Measurements from ENCODE around the gene DGKH.

The DGKH gene, protein sequence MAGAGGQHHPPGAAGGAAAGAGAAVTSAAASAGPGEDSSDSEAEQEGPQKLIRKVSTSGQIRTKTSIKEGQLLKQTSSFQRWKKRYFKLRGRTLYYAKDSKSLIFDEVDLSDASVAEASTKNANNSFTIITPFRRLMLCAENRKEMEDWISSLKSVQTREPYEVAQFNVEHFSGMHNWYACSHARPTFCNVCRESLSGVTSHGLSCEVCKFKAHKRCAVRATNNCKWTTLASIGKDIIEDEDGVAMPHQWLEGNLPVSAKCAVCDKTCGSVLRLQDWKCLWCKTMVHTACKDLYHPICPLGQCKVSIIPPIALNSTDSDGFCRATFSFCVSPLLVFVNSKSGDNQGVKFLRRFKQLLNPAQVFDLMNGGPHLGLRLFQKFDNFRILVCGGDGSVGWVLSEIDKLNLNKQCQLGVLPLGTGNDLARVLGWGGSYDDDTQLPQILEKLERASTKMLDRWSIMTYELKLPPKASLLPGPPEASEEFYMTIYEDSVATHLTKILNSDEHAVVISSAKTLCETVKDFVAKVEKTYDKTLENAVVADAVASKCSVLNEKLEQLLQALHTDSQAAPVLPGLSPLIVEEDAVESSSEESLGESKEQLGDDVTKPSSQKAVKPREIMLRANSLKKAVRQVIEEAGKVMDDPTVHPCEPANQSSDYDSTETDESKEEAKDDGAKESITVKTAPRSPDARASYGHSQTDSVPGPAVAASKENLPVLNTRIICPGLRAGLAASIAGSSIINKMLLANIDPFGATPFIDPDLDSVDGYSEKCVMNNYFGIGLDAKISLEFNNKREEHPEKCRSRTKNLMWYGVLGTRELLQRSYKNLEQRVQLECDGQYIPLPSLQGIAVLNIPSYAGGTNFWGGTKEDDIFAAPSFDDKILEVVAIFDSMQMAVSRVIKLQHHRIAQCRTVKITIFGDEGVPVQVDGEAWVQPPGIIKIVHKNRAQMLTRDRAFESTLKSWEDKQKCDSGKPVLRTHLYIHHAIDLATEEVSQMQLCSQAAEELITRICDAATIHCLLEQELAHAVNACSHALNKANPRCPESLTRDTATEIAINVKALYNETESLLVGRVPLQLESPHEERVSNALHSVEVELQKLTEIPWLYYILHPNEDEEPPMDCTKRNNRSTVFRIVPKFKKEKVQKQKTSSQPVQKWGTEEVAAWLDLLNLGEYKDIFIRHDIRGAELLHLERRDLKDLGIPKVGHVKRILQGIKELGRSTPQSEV

DNA sequence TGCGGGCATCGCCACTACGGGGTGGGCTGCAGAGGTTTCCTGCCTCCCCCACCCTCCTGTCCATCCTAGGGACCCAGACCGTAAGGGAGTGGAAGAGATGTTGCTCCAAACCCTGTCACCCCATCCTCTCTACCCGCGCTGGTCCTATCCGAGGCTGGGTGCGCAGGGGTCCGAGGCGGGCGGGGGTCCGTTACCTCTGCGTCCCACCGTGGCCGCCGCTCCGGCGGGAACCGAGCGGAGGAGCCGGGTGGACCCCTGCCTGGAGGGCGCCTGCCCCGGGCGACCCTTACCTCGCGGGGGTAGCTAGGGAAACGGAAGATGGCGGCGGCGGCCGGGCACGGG, at the start of gene DGKH:
TSS of gene DGKH (plus strand) at position 307 of the 342 bp plus-strand sequence. CDS start 126 bp downstream, outside the sequence.
- Histone ChIP-seq H3K4me1 (ENCODE audit: control insufficient read depth in 1 of 2, insufficient read depth in 2 of 2, low read length in 2 of 2) (peaks cover 6 to 9% of the 10 kb centered on the region in 2 donors), H3K27me3 (ENCODE audit: control insufficient read depth in 1 of 2, insufficient read depth in 2 of 2, low read length in 2 of 2) (no peaks in the 10 kb centered on the region), H3K27ac (ENCODE audit: low read depth, low read length) (peak within 1 kb of the TSS; percentile 63), H3K4me3 (ENCODE audit: low read depth in 1 of 2, low read length in 2 of 2) (peak within 1 kb of the TSS; percentile 88 to 95), H3K36me3 (ENCODE audit: control insufficient read depth in 1 of 2, insufficient read depth in 2 of 2, low read length in 2 of 2) (no peaks in the 10 kb centered on the region), H3K9ac (ENCODE audit: low read depth in 1 of 2, low read length in 2 of 2) (peak within 1 kb of the TSS; percentile 57 to 79), H3K9me3 (ENCODE audit: control insufficient read depth in 1 of 2, low read length in 2 of 2) (no peaks in the 10 kb centered on the region)

DNA sequence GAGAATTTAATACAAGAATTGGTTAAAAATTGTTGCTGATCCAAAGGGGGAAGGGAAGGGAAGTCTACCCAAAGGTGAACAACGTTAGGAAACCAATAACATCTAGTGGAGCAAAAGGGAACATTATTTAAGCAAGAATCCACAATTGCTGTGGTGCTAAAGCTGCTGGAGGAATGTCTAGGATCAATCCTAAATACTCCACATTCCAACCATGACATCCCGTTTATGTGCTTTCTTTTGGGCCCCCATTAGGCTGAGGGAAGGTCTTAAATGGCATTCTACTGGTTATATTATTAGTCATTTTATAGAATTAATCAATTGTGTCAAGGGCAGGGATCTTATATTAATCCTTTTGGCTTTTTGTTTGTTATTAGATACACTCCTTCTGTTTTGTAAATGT, 47.6 kb upstream of the DGKH start:
- no peaks in the 10 kb centered on the region for H3K36me3 ChIP-seq (ENCODE audit: control insufficient read depth in 1 of 2, insufficient read depth in 2 of 2, low read length in 2 of 2)
- H3K4me1 ChIP-seq (ENCODE audit: control insufficient read depth in 1 of 2, insufficient read depth in 2 of 2, low read length in 2 of 2) = no peaks in the 10 kb centered on the region
- H3K4me3 ChIP-seq (ENCODE audit: low read depth in 1 of 2, low read length in 2 of 2) = no peak overlapping the region
- no peak overlapping the region for H3K9ac ChIP-seq (ENCODE audit: low read depth in 1 of 2, low read length in 2 of 2)
- H3K27me3 ChIP-seq (ENCODE audit: control insufficient read depth in 1 of 2, insufficient read depth in 2 of 2, low read length in 2 of 2) = no peaks in the 10 kb centered on the region
- H3K27ac ChIP-seq (ENCODE audit: low read depth, low read length) = no peak overlapping the region
- no peaks in the 10 kb centered on the region for H3K9me3 ChIP-seq (ENCODE audit: control insufficient read depth in 1 of 2, low read length in 2 of 2)

DNA sequence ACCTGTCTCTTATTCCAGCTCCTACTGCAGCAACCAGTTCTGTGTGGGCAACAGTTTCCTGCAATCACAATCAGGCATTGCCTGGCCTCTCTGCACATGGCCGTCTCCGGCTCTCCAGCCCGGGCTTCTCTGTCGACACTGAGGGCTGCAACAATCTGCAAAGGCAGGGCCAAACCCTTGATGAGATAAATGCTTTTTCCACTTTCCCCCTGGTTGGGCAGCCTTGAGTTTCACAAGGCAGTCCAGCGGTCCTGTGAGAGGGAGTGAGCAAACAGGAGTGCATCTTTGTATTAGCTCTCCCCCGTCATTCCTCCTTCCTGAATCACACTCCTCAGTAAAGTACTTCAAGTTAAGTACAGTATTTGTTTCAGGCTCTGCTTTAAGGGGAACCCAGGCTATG, 46.9 kb upstream of the DGKH start:
- Histone ChIP-seq H3K4me3 (ENCODE audit: low read depth in 1 of 2, low read length in 2 of 2) (no peak overlapping the region), H3K36me3 (ENCODE audit: control insufficient read depth in 1 of 2, insufficient read depth in 2 of 2, low read length in 2 of 2) (no peaks in the 10 kb centered on the region), H3K9ac (ENCODE audit: low read depth in 1 of 2, low read length in 2 of 2) (no peak overlapping the region), H3K9me3 (ENCODE audit: control insufficient read depth in 1 of 2, low read length in 2 of 2) (no peaks in the 10 kb centered on the region), H3K27me3 (ENCODE audit: control insufficient read depth in 1 of 2, insufficient read depth in 2 of 2, low read length in 2 of 2) (no peaks in the 10 kb centered on the region), H3K27ac (ENCODE audit: low read depth, low read length) (no peak overlapping the region), H3K4me1 (ENCODE audit: control insufficient read depth in 1 of 2, insufficient read depth in 2 of 2, low read length in 2 of 2) (no peaks in the 10 kb centered on the region)

DNA sequence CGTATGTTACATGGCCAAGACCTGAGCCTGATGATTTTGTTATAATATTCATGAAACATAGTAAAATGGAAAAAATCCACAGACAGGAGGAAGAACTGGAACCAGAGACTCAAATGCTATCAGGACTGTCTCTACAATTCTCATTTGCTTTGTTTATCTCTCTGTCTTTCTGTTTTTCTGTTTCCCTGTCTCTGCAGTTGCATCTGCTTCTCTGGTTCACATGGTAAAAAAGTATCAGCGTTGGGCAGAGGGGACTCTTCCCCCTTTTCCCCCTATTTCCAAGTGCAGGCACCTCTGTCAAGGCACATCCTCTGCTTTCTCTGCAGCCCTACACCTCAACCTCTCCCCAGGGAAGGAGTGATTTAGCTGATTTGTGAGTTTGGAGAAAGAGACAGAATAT, 46.4 kb upstream of the DGKH start:
- no peak overlapping the region for H3K4me3 ChIP-seq (ENCODE audit: low read depth in 1 of 2, low read length in 2 of 2)
- H3K27ac ChIP-seq (ENCODE audit: low read depth, low read length) = no peak overlapping the region
- no peak overlapping the region for H3K9ac ChIP-seq (ENCODE audit: low read depth in 1 of 2, low read length in 2 of 2)

DNA sequence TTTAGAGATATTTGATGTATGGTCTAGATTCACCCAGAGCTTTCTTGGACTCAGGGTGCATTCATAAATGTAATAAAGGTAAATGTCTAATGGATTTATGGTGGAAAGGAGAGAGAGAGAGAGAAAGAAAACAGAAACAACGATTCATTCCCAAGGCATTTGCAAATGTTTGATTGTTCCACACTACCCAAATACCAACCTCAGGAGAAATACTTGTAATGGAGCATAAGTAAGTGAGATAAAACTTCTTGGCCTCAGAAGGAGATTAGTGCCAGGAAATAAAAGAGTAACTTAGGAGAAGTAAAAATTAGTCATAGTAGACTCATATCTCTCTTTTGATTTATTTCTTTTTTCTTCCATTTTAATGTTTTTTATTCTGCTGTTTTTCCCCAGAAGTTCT, 40.6 kb upstream of the DGKH start:
- H3K9ac ChIP-seq (ENCODE audit: low read depth in 1 of 2, low read length in 2 of 2) = no peak overlapping the region
- H3K27ac ChIP-seq (ENCODE audit: low read depth, low read length) = no peak overlapping the region
- no peaks in the 10 kb centered on the region for H3K27me3 ChIP-seq (ENCODE audit: control insufficient read depth in 1 of 2, insufficient read depth in 2 of 2, low read length in 2 of 2)
- no peaks in the 10 kb centered on the region for H3K4me1 ChIP-seq (ENCODE audit: control insufficient read depth in 1 of 2, insufficient read depth in 2 of 2, low read length in 2 of 2)
- no peak overlapping the region for H3K4me3 ChIP-seq (ENCODE audit: low read depth in 1 of 2, low read length in 2 of 2)
- no peaks in the 10 kb centered on the region for H3K36me3 ChIP-seq (ENCODE audit: control insufficient read depth in 1 of 2, insufficient read depth in 2 of 2, low read length in 2 of 2)
- no peaks in the 10 kb centered on the region for H3K9me3 ChIP-seq (ENCODE audit: control insufficient read depth in 1 of 2, low read length in 2 of 2)

More for the DNA sequence above, 46.4 kb upstream of the DGKH start:
- Histone ChIP-seq H3K4me1 (ENCODE audit: control insufficient read depth in 1 of 2, insufficient read depth in 2 of 2, low read length in 2 of 2) (no peaks in the 10 kb centered on the region), H3K36me3 (ENCODE audit: control insufficient read depth in 1 of 2, insufficient read depth in 2 of 2, low read length in 2 of 2) (no peaks in the 10 kb centered on the region), H3K9me3 (ENCODE audit: control insufficient read depth in 1 of 2, low read length in 2 of 2) (no peaks in the 10 kb centered on the region), H3K27me3 (ENCODE audit: control insufficient read depth in 1 of 2, insufficient read depth in 2 of 2, low read length in 2 of 2) (no peaks in the 10 kb centered on the region)

DNA sequence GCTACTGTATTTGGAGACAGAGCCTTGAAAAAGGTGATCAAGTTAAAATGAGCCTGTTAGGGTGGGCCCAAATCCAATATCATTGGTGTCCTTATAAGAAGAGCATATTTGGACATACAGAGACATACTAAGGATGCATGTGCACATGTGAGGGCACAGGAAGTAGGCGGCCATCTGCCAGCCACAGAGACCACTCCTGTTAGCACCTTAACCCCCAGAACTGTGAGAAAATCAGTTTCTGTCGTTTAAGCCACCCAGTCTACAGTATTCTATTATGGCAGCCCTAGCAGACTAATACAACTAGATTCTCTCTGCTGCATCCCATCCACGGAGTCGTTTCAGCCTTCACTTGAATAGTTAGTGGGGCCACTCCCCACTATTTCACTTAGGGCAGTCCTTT, 39.4 kb upstream of the DGKH start:
- H3K4me1 ChIP-seq (ENCODE audit: control insufficient read depth in 1 of 2, insufficient read depth in 2 of 2, low read length in 2 of 2) = no peaks in the 10 kb centered on the region
- no peak overlapping the region for H3K27ac ChIP-seq (ENCODE audit: low read depth, low read length)
- H3K36me3 ChIP-seq (ENCODE audit: control insufficient read depth in 1 of 2, insufficient read depth in 2 of 2, low read length in 2 of 2) = no peaks in the 10 kb centered on the region
- no peak overlapping the region for H3K4me3 ChIP-seq (ENCODE audit: low read depth in 1 of 2, low read length in 2 of 2)
- H3K27me3 ChIP-seq (ENCODE audit: control insufficient read depth in 1 of 2, insufficient read depth in 2 of 2, low read length in 2 of 2) = no peaks in the 10 kb centered on the region
- no peaks in the 10 kb centered on the region for H3K9me3 ChIP-seq (ENCODE audit: control insufficient read depth in 1 of 2, low read length in 2 of 2)
- H3K9ac ChIP-seq (ENCODE audit: low read depth in 1 of 2, low read length in 2 of 2) = no peak overlapping the region

DNA sequence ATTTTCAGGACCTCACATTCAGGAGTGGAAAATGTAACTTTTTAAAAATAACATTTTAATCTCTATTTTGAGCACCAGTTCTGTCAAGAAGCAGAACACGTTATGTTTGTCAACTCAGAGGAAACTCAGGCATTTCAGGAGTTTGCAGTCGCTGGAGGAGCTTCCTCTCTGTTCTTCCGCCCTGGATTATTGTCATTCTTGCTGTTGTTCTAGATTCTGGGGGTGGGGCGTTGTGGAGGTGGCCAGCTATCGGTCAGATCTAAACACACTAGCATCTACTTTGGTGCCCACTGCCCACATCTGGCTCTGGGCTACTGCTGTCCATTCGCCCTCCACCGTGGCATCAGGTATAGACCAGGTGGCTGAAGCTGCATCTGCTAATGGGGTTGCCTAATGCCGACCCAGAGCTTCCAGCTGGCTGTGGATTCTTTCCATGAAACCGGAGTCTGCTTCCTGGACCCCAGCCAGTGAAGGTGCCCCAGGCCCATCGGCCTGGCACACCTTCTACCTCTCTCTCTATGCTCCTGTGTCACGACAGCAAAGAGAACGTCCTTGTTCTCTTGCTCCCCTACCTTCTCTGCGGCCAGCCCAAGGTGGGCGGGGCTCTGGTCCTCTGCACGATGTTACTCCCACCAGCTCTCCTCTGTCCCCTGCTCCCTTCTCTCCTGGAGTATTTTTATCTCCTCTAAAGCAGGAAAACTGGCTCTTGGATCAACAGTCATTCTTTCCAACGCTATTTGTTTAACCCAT, 36.7 kb upstream of the DGKH start:
- Histone ChIP-seq H3K9ac (ENCODE audit: low read depth in 1 of 2, low read length in 2 of 2) (no peak overlapping the region), H3K9me3 (ENCODE audit: control insufficient read depth in 1 of 2, low read length in 2 of 2) (no peaks in the 10 kb centered on the region), H3K36me3 (ENCODE audit: control insufficient read depth in 1 of 2, insufficient read depth in 2 of 2, low read length in 2 of 2) (no peaks in the 10 kb centered on the region), H3K27me3 (ENCODE audit: control insufficient read depth in 1 of 2, insufficient read depth in 2 of 2, low read length in 2 of 2) (no peaks in the 10 kb centered on the region), H3K27ac (ENCODE audit: low read depth, low read length) (no peak overlapping the region), H3K4me3 (ENCODE audit: low read depth in 1 of 2, low read length in 2 of 2) (no peak overlapping the region), H3K4me1 (ENCODE audit: control insufficient read depth in 1 of 2, insufficient read depth in 2 of 2, low read length in 2 of 2) (no peaks in the 10 kb centered on the region)

DNA sequence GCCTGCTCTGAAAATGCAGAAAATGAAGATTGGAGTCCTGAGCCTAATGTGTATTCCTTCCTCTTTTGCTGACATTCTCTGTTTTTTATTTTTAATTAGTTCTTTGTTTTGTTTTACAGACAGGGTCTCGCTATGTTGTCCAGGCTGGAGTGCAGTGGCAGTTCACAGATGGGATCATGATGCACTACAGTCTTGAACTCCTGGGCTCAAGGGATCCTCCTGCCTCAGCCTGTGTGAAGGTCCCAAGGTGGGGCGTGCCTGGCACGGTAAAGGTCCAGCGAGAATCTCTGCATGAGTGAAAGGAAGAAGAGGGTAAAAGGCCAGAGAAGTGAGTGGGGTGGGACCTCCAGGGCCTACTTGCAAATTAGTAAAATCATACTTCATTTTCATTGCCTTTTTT, 34.3 kb upstream of the DGKH start:
- no peaks in the 10 kb centered on the region for H3K4me1 ChIP-seq (ENCODE audit: control insufficient read depth in 1 of 2, insufficient read depth in 2 of 2, low read length in 2 of 2)
- H3K36me3 ChIP-seq (ENCODE audit: control insufficient read depth in 1 of 2, insufficient read depth in 2 of 2, low read length in 2 of 2) = no peaks in the 10 kb centered on the region
- H3K9me3 ChIP-seq (ENCODE audit: control insufficient read depth in 1 of 2, low read length in 2 of 2) = no peaks in the 10 kb centered on the region
- no peak overlapping the region for H3K27ac ChIP-seq (ENCODE audit: low read depth, low read length)
- no peak overlapping the region for H3K9ac ChIP-seq (ENCODE audit: low read depth in 1 of 2, low read length in 2 of 2)
- no peaks in the 10 kb centered on the region for H3K27me3 ChIP-seq (ENCODE audit: control insufficient read depth in 1 of 2, insufficient read depth in 2 of 2, low read length in 2 of 2)
- H3K4me3 ChIP-seq (ENCODE audit: low read depth in 1 of 2, low read length in 2 of 2) = no peak overlapping the region

DNA sequence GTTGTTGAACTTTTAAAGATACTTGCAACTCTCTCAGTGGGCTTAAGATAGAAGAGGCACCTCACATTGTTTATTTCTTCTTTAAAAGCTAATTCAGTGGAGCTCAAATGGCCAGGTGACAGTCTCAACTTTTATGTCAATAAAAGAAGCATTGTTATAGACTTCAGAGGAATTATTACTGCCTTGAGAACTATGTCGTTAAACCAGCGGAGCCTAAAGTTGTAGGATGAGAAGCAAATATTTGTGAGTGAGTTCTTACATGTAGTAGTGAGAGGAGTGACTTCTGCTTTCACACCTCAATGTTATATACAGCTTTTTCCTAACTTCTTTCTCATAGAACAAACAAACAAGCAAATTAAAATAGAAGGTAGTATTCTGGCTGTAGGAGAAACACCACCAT, 31.2 kb upstream of the DGKH start:
- Histone ChIP-seq H3K36me3 (ENCODE audit: control insufficient read depth in 1 of 2, insufficient read depth in 2 of 2, low read length in 2 of 2) (no peaks in the 10 kb centered on the region), H3K27ac (ENCODE audit: low read depth, low read length) (no peak overlapping the region), H3K9ac (ENCODE audit: low read depth in 1 of 2, low read length in 2 of 2) (no peak overlapping the region), H3K9me3 (ENCODE audit: control insufficient read depth in 1 of 2, low read length in 2 of 2) (no peaks in the 10 kb centered on the region), H3K27me3 (ENCODE audit: control insufficient read depth in 1 of 2, insufficient read depth in 2 of 2, low read length in 2 of 2) (no peaks in the 10 kb centered on the region), H3K4me3 (ENCODE audit: low read depth in 1 of 2, low read length in 2 of 2) (no peak overlapping the region), H3K4me1 (ENCODE audit: control insufficient read depth in 1 of 2, insufficient read depth in 2 of 2, low read length in 2 of 2) (no peaks in the 10 kb centered on the region)
